ENCODE measurements around the gene FNBP1.

The FNBP1 gene

DNA sequence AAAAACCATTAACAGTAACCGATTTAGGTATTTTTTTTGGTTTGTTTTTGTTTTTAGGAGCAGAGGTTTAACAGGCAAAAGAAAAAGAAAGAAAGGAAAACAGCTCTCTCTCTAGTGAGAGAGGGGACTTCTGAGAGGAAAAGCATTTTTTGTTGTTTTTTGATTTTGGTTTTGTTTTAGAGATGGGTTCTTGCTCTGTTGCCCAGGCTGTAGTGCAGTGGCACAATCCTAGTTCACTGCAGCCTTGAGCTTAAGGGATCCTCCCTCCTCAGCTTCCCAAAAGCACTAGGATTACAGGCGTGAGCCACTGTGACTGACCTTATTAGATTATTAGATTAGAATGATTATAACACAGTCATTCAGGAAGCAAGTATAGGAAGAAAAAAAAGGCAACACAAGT, 197.6 kb downstream of the FNBP1 start:
- no peaks in the 10 kb centered on the region for H3K36me3 ChIP-seq (ENCODE audit: insufficient read depth, low read length)
- H3K4me3 ChIP-seq (ENCODE audit: low read length, poor library complexity, severe bottlenecking): no peak overlapping the region
- no peaks in the 10 kb centered on the region for H3F3A ChIP-seq (ENCODE audit: low read depth)
- H3K9ac ChIP-seq (ENCODE audit: low read depth, low read length, poor library complexity, severe bottlenecking): no peak overlapping the region
- TF ChIP-seq EZH2phosphoT487 (IDR thresholded peaks at IDR 0.05; ENCODE audit: borderline replicate concordance): no peak
- no peaks in the 10 kb centered on the region for H3K9me2 ChIP-seq (replicated peaks; ENCODE audit: low read depth, low read length)
- peaks cover 2% of the 10 kb centered on the region for H3K4me1 ChIP-seq (ENCODE audit: insufficient read depth, low read length, poor library complexity, severe bottlenecking)
- H3K27me3 ChIP-seq (ENCODE audit: insufficient read depth, low read length, poor library complexity, severe bottlenecking): no peaks in the 10 kb centered on the region
- no peaks in the 10 kb centered on the region for H3K9me3 ChIP-seq (ENCODE audit: insufficient read depth, low read depth, low read length)
- peaks cover 9% of the 10 kb centered on the region; the same call in 1 of the 2 replicates for H3K79me2 ChIP-seq (ENCODE audit: insufficient read depth, low read length)
- H3K4me2 ChIP-seq (ENCODE audit: low read depth, low read length, poor library complexity, severe bottlenecking): no peak overlapping the region
- H2AFZ ChIP-seq (ENCODE audit: low read length): no peak overlapping the region
- no peaks in the 10 kb centered on the region for H4K20me1 ChIP-seq (ENCODE audit: insufficient read depth, low read length, poor library complexity, severe bottlenecking)

DNA sequence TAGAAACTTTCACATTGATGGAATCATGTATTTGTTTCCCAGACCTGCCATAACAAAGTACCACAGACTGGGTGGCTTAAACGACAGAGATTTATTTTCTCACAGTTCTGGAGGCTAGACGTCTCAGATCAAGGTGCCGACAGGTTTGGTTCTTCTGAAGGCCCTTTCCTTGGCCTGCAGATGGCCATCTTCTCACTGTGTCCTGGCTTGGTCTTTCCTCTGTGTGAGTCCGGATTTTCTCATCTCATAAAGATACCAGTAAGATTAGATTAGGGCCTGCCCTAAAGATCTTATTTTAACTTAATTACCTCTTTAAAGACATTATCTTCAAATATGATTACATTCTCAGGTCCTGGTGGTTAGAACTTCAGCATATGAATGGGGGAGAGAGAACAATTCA, 201.9 kb downstream of the FNBP1 start:
- H3K4me3 ChIP-seq (ENCODE audit: low read length, poor library complexity, severe bottlenecking): no peak overlapping the region
- peaks cover 27% of the 10 kb centered on the region for H3K4me1 ChIP-seq (ENCODE audit: insufficient read depth, low read length, poor library complexity, severe bottlenecking)
- no peaks in the 10 kb centered on the region for H3K36me3 ChIP-seq (ENCODE audit: insufficient read depth, low read length)
- H3K9ac ChIP-seq (ENCODE audit: low read depth, low read length, poor library complexity, severe bottlenecking): no peak overlapping the region
- H3F3A ChIP-seq (ENCODE audit: low read depth): no peaks in the 10 kb centered on the region
- H3K27me3 ChIP-seq (ENCODE audit: insufficient read depth, low read length, poor library complexity, severe bottlenecking): no peaks in the 10 kb centered on the region
- no peaks in the 10 kb centered on the region for H3K9me3 ChIP-seq (ENCODE audit: insufficient read depth, low read depth, low read length)
- H3K79me2 ChIP-seq (ENCODE audit: insufficient read depth, low read length): peaks cover 44% of the 10 kb centered on the region
- no peak overlapping the region for H3K4me2 ChIP-seq (ENCODE audit: low read depth, low read length, poor library complexity, severe bottlenecking)
- no peak overlapping the region for H2AFZ ChIP-seq (ENCODE audit: low read length)
- H4K20me1 ChIP-seq (ENCODE audit: insufficient read depth, low read length, poor library complexity, severe bottlenecking): no peaks in the 10 kb centered on the region
- H3K9me2 ChIP-seq (replicated peaks; ENCODE audit: low read depth, low read length): no peaks in the 10 kb centered on the region
- TF ChIP-seq, protein P1, sequence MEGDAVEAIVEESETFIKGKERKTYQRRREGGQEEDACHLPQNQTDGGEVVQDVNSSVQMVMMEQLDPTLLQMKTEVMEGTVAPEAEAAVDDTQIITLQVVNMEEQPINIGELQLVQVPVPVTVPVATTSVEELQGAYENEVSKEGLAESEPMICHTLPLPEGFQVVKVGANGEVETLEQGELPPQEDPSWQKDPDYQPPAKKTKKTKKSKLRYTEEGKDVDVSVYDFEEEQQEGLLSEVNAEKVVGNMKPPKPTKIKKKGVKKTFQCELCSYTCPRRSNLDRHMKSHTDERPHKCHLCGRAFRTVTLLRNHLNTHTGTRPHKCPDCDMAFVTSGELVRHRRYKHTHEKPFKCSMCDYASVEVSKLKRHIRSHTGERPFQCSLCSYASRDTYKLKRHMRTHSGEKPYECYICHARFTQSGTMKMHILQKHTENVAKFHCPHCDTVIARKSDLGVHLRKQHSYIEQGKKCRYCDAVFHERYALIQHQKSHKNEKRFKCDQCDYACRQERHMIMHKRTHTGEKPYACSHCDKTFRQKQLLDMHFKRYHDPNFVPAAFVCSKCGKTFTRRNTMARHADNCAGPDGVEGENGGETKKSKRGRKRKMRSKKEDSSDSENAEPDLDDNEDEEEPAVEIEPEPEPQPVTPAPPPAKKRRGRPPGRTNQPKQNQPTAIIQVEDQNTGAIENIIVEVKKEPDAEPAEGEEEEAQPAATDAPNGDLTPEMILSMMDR (conservative IDR thresholded peaks at IDR 0.05; ENCODE audit: low read length): peak; percentile 13; the same call in 1 of the 2 replicates
- TF ChIP-seq EZH2phosphoT487 (IDR thresholded peaks at IDR 0.05; ENCODE audit: borderline replicate concordance): no peak

DNA sequence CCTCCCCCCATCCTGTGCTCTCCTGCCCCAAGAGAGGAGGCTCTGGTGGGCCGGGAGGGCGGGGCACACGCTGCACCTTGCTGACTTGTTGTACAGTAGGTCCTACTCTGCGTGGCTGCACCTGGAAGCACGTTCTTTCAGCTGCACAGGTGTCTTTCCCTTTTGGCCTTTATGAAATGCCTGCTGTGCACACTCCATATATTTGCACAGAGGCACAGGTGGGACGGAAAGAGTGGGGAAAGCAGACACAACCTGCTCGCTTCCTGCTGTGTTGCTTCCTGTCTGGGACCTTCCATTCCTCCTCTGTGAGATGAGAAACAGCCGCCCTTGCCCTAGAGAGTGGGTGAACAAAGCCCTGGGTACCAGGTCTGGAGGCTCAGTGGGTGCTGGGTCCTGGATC, 203.0 kb downstream of the FNBP1 start:
- Histone ChIP-seq H3K79me2 (ENCODE audit: insufficient read depth, low read length) (peaks cover 51% of the 10 kb centered on the region), H3K4me1 (ENCODE audit: insufficient read depth, low read length, poor library complexity, severe bottlenecking) (peaks cover 27% of the 10 kb centered on the region), H3K9ac (ENCODE audit: low read depth, low read length, poor library complexity, severe bottlenecking) (peak overlapping the region; percentile 90), H3K4me2 (ENCODE audit: low read depth, low read length, poor library complexity, severe bottlenecking) (peak overlapping the region; percentile 79), H3K27me3 (ENCODE audit: insufficient read depth, low read length, poor library complexity, severe bottlenecking) (no peaks in the 10 kb centered on the region), H3K9me3 (ENCODE audit: insufficient read depth, low read depth, low read length) (no peaks in the 10 kb centered on the region), H2AFZ (ENCODE audit: low read length) (no peak overlapping the region), H4K20me1 (ENCODE audit: insufficient read depth, low read length, poor library complexity, severe bottlenecking) (no peaks in the 10 kb centered on the region), H3K9me2 (replicated peaks; ENCODE audit: low read depth, low read length) (no peaks in the 10 kb centered on the region), H3K4me3 (ENCODE audit: low read length, poor library complexity, severe bottlenecking) (peak overlapping the region; percentile 39), H3K36me3 (ENCODE audit: insufficient read depth, low read length) (no peaks in the 10 kb centered on the region), H3F3A (ENCODE audit: low read depth) (no peaks in the 10 kb centered on the region)
- TF ChIP-seq EZH2phosphoT487 (IDR thresholded peaks at IDR 0.05; ENCODE audit: borderline replicate concordance): no peak
- TF ChIP-seq, protein P1 (conservative IDR thresholded peaks at IDR 0.05; ENCODE audit: low read length): no peak

- H4K20me1 ChIP-seq (ENCODE audit: insufficient read depth, low read length, poor library complexity, severe bottlenecking): no peaks in the 10 kb centered on the region
- no peaks in the 10 kb centered on the region for H3K9me2 ChIP-seq (replicated peaks; ENCODE audit: low read depth, low read length)
- no peaks in the 10 kb centered on the region for H3K9me3 ChIP-seq (ENCODE audit: insufficient read depth, low read depth, low read length)
- peaks cover 27% of the 10 kb centered on the region for H3K4me1 ChIP-seq (ENCODE audit: insufficient read depth, low read length, poor library complexity, severe bottlenecking)
- peak overlapping the region; percentile 39 for H3K4me3 ChIP-seq (ENCODE audit: low read length, poor library complexity, severe bottlenecking)
- H3K79me2 ChIP-seq (ENCODE audit: insufficient read depth, low read length): peaks cover 56% of the 10 kb centered on the region
- peak overlapping the region; percentile 90 for H3K9ac ChIP-seq (ENCODE audit: low read depth, low read length, poor library complexity, severe bottlenecking)
- H3F3A ChIP-seq (ENCODE audit: low read depth): no peaks in the 10 kb centered on the region
- no peak overlapping the region for H2AFZ ChIP-seq (ENCODE audit: low read length)
- TF ChIP-seq, protein P1 (conservative IDR thresholded peaks at IDR 0.05; ENCODE audit: low read length): no peak
- no peak for TF ChIP-seq EZH2phosphoT487 (IDR thresholded peaks at IDR 0.05; ENCODE audit: borderline replicate concordance)
- no peaks in the 10 kb centered on the region for H3K27me3 ChIP-seq (ENCODE audit: insufficient read depth, low read length, poor library complexity, severe bottlenecking)
- H3K4me2 ChIP-seq (ENCODE audit: low read depth, low read length, poor library complexity, severe bottlenecking): peak overlapping the region; percentile 79
- H3K36me3 ChIP-seq (ENCODE audit: insufficient read depth, low read length): no peaks in the 10 kb centered on the region
Measured at GRCh38 chr9:129839324-129840023, 203.5 kb downstream of the FNBP1 start.

Measured in Loucy (cell line).